ENCODE results near the gene DSCAML1.

Gene DSCAML1

GRCh38 chr11:117834838-117835443 is 37.9 kb upstream of the DSCAML1 start:
- intact Hi-C loops (cut with DNase I), result no loop called here

GRCh38 chr11:117834068-117834810 is 37.2 kb upstream of the DSCAML1 start:
- DNase-seq, result peak in 12 of 42 donors; percentile 1 to 26 (median 8)
- intact Hi-C loops (cut with DNase I), result no loop called here

More at GRCh38 chr11:117834838-117835443, 37.9 kb upstream of the DSCAML1 start:
- peak in 12 of 42 donors; percentile 1 to 22 (median 4) for DNase-seq

- DNase-seq, result peak in 14 of 42 donors; percentile 4 to 39 (median 15)
- intact Hi-C loops (cut with DNase I), result no loop called here
These were observed 36.4 kb upstream of the DSCAML1 start for GRCh38 chr11:117833401-117833891.

- peak in 13 of 42 donors; percentile 0 to 25 (median 7) for DNase-seq
- intact Hi-C loops (cut with DNase I), result no loop called here
These were observed 35.5 kb upstream of the DSCAML1 start for GRCh38 chr11:117832511-117832910.

- intact Hi-C loops (cut with DNase I), result no loop called here
- peak in 14 of 42 donors; percentile 1 to 22 (median 7) for DNase-seq
These were observed 34.8 kb upstream of the DSCAML1 start for GRCh38 chr11:117831661-117832415.

- DNase-seq, result peak in 14 of 42 donors; percentile 1 to 32 (median 6)
- intact Hi-C loops (cut with DNase I), result no loop called here
These were observed 33.8 kb upstream of the DSCAML1 start for GRCh38 chr11:117830674-117831351.

- DNase-seq, result peak in 11 of 42 donors; percentile 1 to 30 (median 5)
- intact Hi-C loops (cut with DNase I), result no loop called here
These were observed 33.1 kb upstream of the DSCAML1 start for GRCh38 chr11:117830072-117830471.

GRCh38 chr11:117829369-117829725 is 32.3 kb upstream of the DSCAML1 start:
- intact Hi-C loops (cut with DNase I), result no loop called here
- peak in 14 of 42 donors; percentile 1 to 24 (median 11) for DNase-seq

GRCh38 chr11:117828611-117829368 is 31.8 kb upstream of the DSCAML1 start:
- DNase-seq, result peak in 17 of 42 donors; percentile 0 to 33 (median 14)
- intact Hi-C loops (cut with DNase I), result no loop called here

GRCh38 chr11:117827521-117828511 is 30.8 kb upstream of the DSCAML1 start:
- DNase-seq, result peak in 17 of 42 donors; percentile 0 to 32 (median 7)
- intact Hi-C loops (cut with DNase I), result no loop called here

GRCh38 chr11:117826832-117827231 is 29.8 kb upstream of the DSCAML1 start:
- intact Hi-C loops (cut with DNase I), result no loop called here
- peak in 4 of 42 donors; percentile 4 to 15 (median 6) for DNase-seq

- DNase-seq, result peak in 9 of 42 donors; percentile 1 to 26 (median 8)
- intact Hi-C loops (cut with DNase I), result no loop called here
These were observed 29.2 kb upstream of the DSCAML1 start for GRCh38 chr11:117826190-117826570.

GRCh38 chr11:117825538-117826189 is 28.6 kb upstream of the DSCAML1 start:
- DNase-seq, result peak in 9 of 42 donors; percentile 1 to 32 (median 9)
- intact Hi-C loops (cut with DNase I), result no loop called here

- intact Hi-C loops (cut with DNase I), result no loop called here
- peak in 12 of 42 donors; percentile 2 to 37 (median 22) for DNase-seq
These were observed 27.8 kb upstream of the DSCAML1 start, which contains the start of gene FXYD2 for GRCh38 chr11:117824571-117825537. FXYD2 (minus strand) TSS chr11:117824744; CDS start chr11:117824678, 66 bp downstream.

GRCh38 chr11:117823946-117824420 is 27.0 kb upstream of the DSCAML1 start:
- peak in 9 of 42 donors; percentile 2 to 36 (median 26) for DNase-seq

More at GRCh38 chr11:117823946-117824420, 27.0 kb upstream of the DSCAML1 start:
- intact Hi-C loops (cut with DNase I), result no loop called here

Measured in head of caudate nucleus (tissue), 42 donors.